RWPE2 (cell line): ENCODE data around the gene CDYL2.
"Not testable (repeated sequence)": the region's sequence is repeated elsewhere in the genome, so short reads cannot be mapped to it uniquely, and the experiment has no call there.

Source experiments
- ATAC-seq: fragments of 200-7000 bp; cut with Tn5 transposase; 3 replicates; pipeline ENCODE4 v1.9.1; 2021; ENCODE audit warnings: low read depth
- DNase-seq: peaks from one replicate; pipeline ENCODE4 v3.0.0-alpha.2; 2020; ENCODE audit warnings: low spot score
- H3K27ac ChIP-seq: fragments of 450-650 bp; 2 replicates; pipeline ENCODE4 v1.5.1; 2017; ENCODE audit warnings: mild to moderate bottlenecking; ENCODE audit not compliant: poor library complexity, severe bottlenecking
- H3K27me3 ChIP-seq: fragments of 250-450 bp; sonication (Bioruptor Pico); 2 replicates; pipeline ENCODE4 v1.5.1; 2021; ENCODE audit warnings: mild to moderate bottlenecking, moderate library complexity; ENCODE audit not compliant: insufficient read depth, poor library complexity, severe bottlenecking
- H3K36me3 ChIP-seq: fragments of 250-450 bp; sonication (Bioruptor Pico); 2 replicates; pipeline ENCODE4 v1.5.1; 2020; ENCODE audit warnings: low read depth, mild to moderate bottlenecking, moderate library complexity
- H3K4me1 ChIP-seq: fragments of 250-450 bp; sonication (Bioruptor Pico); 2 replicates; pipeline ENCODE4 v1.5.1; 2021; ENCODE audit warnings: mild to moderate bottlenecking, moderate library complexity; ENCODE audit not compliant: insufficient read depth, poor library complexity, severe bottlenecking
- H3K4me3 ChIP-seq: fragments of 250-450 bp; sonication (Bioruptor Pico); 2 replicates; pipeline ENCODE4 v1.5.1; 2021; ENCODE audit warnings: mild to moderate bottlenecking, moderate library complexity; ENCODE audit not compliant: severe bottlenecking
- H3K9me3 ChIP-seq: fragments of 250-450 bp; sonication (Bioruptor Pico); 2 replicates; pipeline ENCODE4 v1.5.1; 2021; ENCODE audit warnings: mild to moderate bottlenecking, moderate library complexity; ENCODE audit not compliant: severe bottlenecking
- TF ChIP-seq, protein P1 (sequence below): fragments of 450-650 bp; IDR thresholded peaks from one replicate; pipeline ENCODE4 v1.5.1; 2017; ENCODE audit warnings: mild to moderate bottlenecking, moderate library complexity; ENCODE audit not compliant: poor library complexity, severe bottlenecking

Gene CDYL2

GRCh38 chr16:80788027-80788426, 16.4 kb downstream of the CDYL2 start:
- no peak for ATAC-seq
- H3K4me3 ChIP-seq: no peak overlapping the region
- no peaks in the 10 kb centered on the region for H3K36me3 ChIP-seq
- no peaks in the 10 kb centered on the region for H3K4me1 ChIP-seq
- peaks cover 2% of the 10 kb centered on the region for H3K9me3 ChIP-seq
- no peak overlapping the region for H3K27ac ChIP-seq
- TF ChIP-seq, protein P1, sequence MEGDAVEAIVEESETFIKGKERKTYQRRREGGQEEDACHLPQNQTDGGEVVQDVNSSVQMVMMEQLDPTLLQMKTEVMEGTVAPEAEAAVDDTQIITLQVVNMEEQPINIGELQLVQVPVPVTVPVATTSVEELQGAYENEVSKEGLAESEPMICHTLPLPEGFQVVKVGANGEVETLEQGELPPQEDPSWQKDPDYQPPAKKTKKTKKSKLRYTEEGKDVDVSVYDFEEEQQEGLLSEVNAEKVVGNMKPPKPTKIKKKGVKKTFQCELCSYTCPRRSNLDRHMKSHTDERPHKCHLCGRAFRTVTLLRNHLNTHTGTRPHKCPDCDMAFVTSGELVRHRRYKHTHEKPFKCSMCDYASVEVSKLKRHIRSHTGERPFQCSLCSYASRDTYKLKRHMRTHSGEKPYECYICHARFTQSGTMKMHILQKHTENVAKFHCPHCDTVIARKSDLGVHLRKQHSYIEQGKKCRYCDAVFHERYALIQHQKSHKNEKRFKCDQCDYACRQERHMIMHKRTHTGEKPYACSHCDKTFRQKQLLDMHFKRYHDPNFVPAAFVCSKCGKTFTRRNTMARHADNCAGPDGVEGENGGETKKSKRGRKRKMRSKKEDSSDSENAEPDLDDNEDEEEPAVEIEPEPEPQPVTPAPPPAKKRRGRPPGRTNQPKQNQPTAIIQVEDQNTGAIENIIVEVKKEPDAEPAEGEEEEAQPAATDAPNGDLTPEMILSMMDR: no peak
- H3K27me3 ChIP-seq: no peaks in the 10 kb centered on the region
- no peak for DNase-seq

GRCh38 chr16:80786561-80786960, 17.8 kb downstream of the CDYL2 start:
- not testable (repeated sequence) for DNase-seq, H3K4me3 ChIP-seq, H3K4me1 ChIP-seq, H3K27me3 ChIP-seq, H3K36me3 ChIP-seq, ATAC-seq, H3K9me3 ChIP-seq, H3K27ac ChIP-seq

DNA sequence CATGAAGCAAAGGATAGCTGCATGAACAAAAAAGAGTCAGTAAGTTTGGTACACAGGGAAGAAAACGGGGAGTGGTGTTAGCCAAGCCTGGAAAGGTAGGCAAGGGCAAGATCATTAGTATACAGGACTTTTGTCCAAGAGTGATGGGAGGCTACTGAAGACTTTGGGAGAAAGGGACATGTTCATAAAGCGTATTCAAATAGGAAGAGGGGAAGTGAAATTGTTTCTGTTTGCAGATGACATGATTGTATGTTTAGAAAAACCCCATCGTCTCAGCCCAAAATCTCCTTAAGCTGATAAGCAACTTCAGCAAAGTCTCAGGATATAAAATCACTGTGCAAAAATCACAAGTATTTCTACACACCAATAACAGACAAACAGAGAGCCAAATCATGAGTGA, 19.4 kb downstream of the CDYL2 start:
- Histone ChIP-seq H3K36me3 (no peaks in the 10 kb centered on the region), H3K9me3 (peaks cover 1% of the 10 kb centered on the region), H3K27me3 (no peaks in the 10 kb centered on the region), H3K4me3 (no peak overlapping the region), H3K4me1 (no peaks in the 10 kb centered on the region), H3K27ac (no peak overlapping the region)
- TF ChIP-seq, protein P1: no peak
- ATAC-seq (no peak), DNase-seq (no peak)

GRCh38 chr16:80778703-80779102, 25.7 kb downstream of the CDYL2 start:
- TF ChIP-seq, protein P1: no peak
- H3K27me3 ChIP-seq: no peaks in the 10 kb centered on the region
- no peak overlapping the region for H3K27ac ChIP-seq
- ATAC-seq (no peak), DNase-seq (no peak)
- H3K36me3 ChIP-seq: no peaks in the 10 kb centered on the region
- H3K9me3 ChIP-seq: peaks cover 2% of the 10 kb centered on the region
- no peak overlapping the region for H3K4me3 ChIP-seq
- H3K4me1 ChIP-seq: peaks cover 10% of the 10 kb centered on the region

DNA sequence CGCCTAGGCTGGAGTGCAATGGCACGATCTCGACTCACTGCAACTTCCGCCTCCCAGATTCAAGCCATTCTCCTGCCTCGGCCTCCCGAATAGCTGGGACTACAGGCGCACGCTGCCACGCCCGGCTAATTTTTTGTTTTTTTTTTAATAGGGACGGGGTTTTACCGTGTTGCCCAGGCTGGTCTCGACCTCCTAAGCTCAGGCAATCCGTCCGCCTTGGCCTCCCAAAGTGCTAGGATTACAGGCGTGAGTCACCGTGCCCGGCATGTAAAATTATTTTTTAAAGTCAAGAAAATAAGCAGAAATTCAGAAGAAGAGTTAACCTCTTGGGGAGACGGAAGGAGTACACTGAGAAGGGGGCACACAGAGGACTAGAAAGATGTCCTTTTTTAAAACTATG, 27.5 kb downstream of the CDYL2 start:
- no peaks in the 10 kb centered on the region for H3K36me3 ChIP-seq
- TF ChIP-seq, protein P1: no peak
- H3K9me3 ChIP-seq: peaks cover 2% of the 10 kb centered on the region
- peaks cover 10% of the 10 kb centered on the region for H3K4me1 ChIP-seq
- DNase-seq: no peak
- no peak for ATAC-seq
- no peak overlapping the region for H3K4me3 ChIP-seq
- H3K27ac ChIP-seq: no peak overlapping the region
- H3K27me3 ChIP-seq: no peaks in the 10 kb centered on the region
